Measurements from ENCODE around the gene CCDC34. TPM values are rescaled to one million over a fixed set of nuclear protein-coding genes. Genes with fewer than 3 reads are reported as not detected.

CCDC34 gene
- total RNA-seq, 4 donors from 2014 or later: 2.6 to 4.8 (median 3.9) TPM; not detected in 1

GRCh38 chr11:27372164-27372563, 9.1 kb upstream of the CCDC34 start:
- Histone ChIP-seq H3K36me3 (peaks cover 0 to 36% (median 0%) of the 10 kb centered on the region in 3 donors), H3K4me1 (no peaks in the 10 kb centered on the region), H3K4me3 (no peak overlapping the region), H3K27ac (no peak overlapping the region), H3K27me3 (no peaks in the 10 kb centered on the region), H3K9me3 (no peaks in the 10 kb centered on the region)
- no peak for DNase-seq
- TF ChIP-seq CTCF (IDR thresholded peaks at IDR 0.05): no peak
- TF ChIP-seq POLR2A (IDR thresholded peaks at IDR 0.05): no peak

- H3K27ac ChIP-seq: no peak overlapping the region
- H3K4me1 ChIP-seq: no peaks in the 10 kb centered on the region
- H3K27me3 ChIP-seq: no peaks in the 10 kb centered on the region
Measured at GRCh38 chr11:27371489-27371888, 8.5 kb upstream of the CCDC34 start.

GRCh38 chr11:27370374-27370773, 7.4 kb upstream of the CCDC34 start:
- Histone ChIP-seq H3K27me3 (no peaks in the 10 kb centered on the region), H3K4me1 (no peaks in the 10 kb centered on the region), H3K36me3 (peaks cover 0 to 30% (median 0%) of the 10 kb centered on the region in 3 donors), H3K4me3 (no peak overlapping the region), H3K27ac (no peak overlapping the region), H3K9me3 (no peaks in the 10 kb centered on the region)
- TF ChIP-seq POLR2A (IDR thresholded peaks at IDR 0.05): no peak
- no peak for TF ChIP-seq CTCF (IDR thresholded peaks at IDR 0.05)
- no peak for DNase-seq

More at GRCh38 chr11:27371489-27371888, 8.5 kb upstream of the CCDC34 start:
- Histone ChIP-seq H3K9me3 (no peaks in the 10 kb centered on the region), H3K4me3 (no peak overlapping the region), H3K36me3 (peaks cover 0 to 32% (median 0%) of the 10 kb centered on the region in 3 donors)
- no peak for TF ChIP-seq CTCF (IDR thresholded peaks at IDR 0.05)
- no peak for TF ChIP-seq POLR2A (IDR thresholded peaks at IDR 0.05)
- DNase-seq: no peak

GRCh38 chr11:27367881-27368280, 4.9 kb upstream of the CCDC34 start:
- no peaks in the 10 kb centered on the region for H3K4me1 ChIP-seq
- H3K9me3 ChIP-seq: no peaks in the 10 kb centered on the region
- H3K27me3 ChIP-seq: no peaks in the 10 kb centered on the region
- TF ChIP-seq CTCF (IDR thresholded peaks at IDR 0.05): no peak
- TF ChIP-seq POLR2A (IDR thresholded peaks at IDR 0.05): no peak
- peaks cover 0 to 27% (median 0%) of the 10 kb centered on the region in 3 donors for H3K36me3 ChIP-seq
- no peak overlapping the region for H3K27ac ChIP-seq
- no peak overlapping the region for H3K4me3 ChIP-seq
- DNase-seq: no peak

GRCh38 chr11:27363576-27364117, 632 bp upstream of the CCDC34 start:
- Histone ChIP-seq H3K9me3 (no peaks in the 10 kb centered on the region), H3K4me3 (peak overlapping the region; percentile 64 to 82 (median 71)), H3K27ac (peak overlapping the region in 3 of 4 donors; percentile 9 to 59 (median 41)), H3K27me3 (no peaks in the 10 kb centered on the region), H3K36me3 (peaks cover 0 to 6% (median 0%) of the 10 kb centered on the region in 3 donors), H3K4me1 (peaks cover 0 to 6% (median 0%) of the 10 kb centered on the region in 4 donors)
- TF ChIP-seq POLR2A (IDR thresholded peaks at IDR 0.05) (no peak), CTCF (IDR thresholded peaks at IDR 0.05) (no peak)
- no peak for DNase-seq

Data from Peyer's patch (tissue), 4 donors.